ENCODE measurements around the gene C1R. TPM values are rescaled to one million over a fixed set of nuclear protein-coding genes. Genes with fewer than 3 reads are reported as not detected.

Gene C1R
- total RNA-seq, 4 donors from 2014 or later = 47.5 to 97.8 (median 74.9) TPM

GRCh38 chr12:7066596-7066995, 25.6 kb downstream of the C1R start:
- peaks cover 20 to 37% of the 10 kb centered on the region in 2 donors for H3K4me1 ChIP-seq
- peaks cover 0 to 11% of the 10 kb centered on the region in 2 donors for H3K36me3 ChIP-seq
- H3K4me3 ChIP-seq = no peak overlapping the region
- no peak for ATAC-seq
- H3K27me3 ChIP-seq = no peaks in the 10 kb centered on the region
- intact Hi-C loops (cut with DNase I; ENCODE audit: low total_unique reads) (no loop called here), in situ Hi-C loops (cut with MboI; ENCODE audit: low sequenced_read_pairs in 4 of 4) (no loop called here)
- H3K27ac ChIP-seq = no peak overlapping the region
- no peak for DNase-seq
- TF ChIP-seq POLR2A (IDR thresholded peaks at IDR 0.05) (no peak), CTCF (IDR thresholded peaks at IDR 0.05 in 4 of 5, conservative IDR thresholded peaks at IDR 0.05 in 1 of 5) (no peak)
- H3K9me3 ChIP-seq = no peaks in the 10 kb centered on the region

GRCh38 chr12:7065073-7065623, 27.1 kb downstream of the C1R start:
- TF ChIP-seq POLR2A (IDR thresholded peaks at IDR 0.05) (no peak), CTCF (IDR thresholded peaks at IDR 0.05 in 4 of 5, conservative IDR thresholded peaks at IDR 0.05 in 1 of 5) (no peak)
- no peak overlapping the region for H3K27ac ChIP-seq
- in situ Hi-C loops (cut with MboI; ENCODE audit: low sequenced_read_pairs in 4 of 4) = no loop called here
- ATAC-seq (no peak), DNase-seq (no peak)
- H3K9me3 ChIP-seq = no peaks in the 10 kb centered on the region
- peaks cover 29 to 50% of the 10 kb centered on the region in 2 donors for H3K4me1 ChIP-seq
- H3K27me3 ChIP-seq = no peaks in the 10 kb centered on the region
- intact Hi-C loops (cut with DNase I; ENCODE audit: low total_unique reads) = no loop called here
- no peak overlapping the region for H3K4me3 ChIP-seq
- H3K36me3 ChIP-seq = peaks cover 0 to 11% of the 10 kb centered on the region in 2 donors

GRCh38 chr12:7064516-7064915, 27.7 kb downstream of the C1R start:
- peaks cover 34 to 49% of the 10 kb centered on the region in 2 donors for H3K4me1 ChIP-seq
- no peaks in the 10 kb centered on the region for H3K27me3 ChIP-seq
- H3K4me3 ChIP-seq = no peak overlapping the region
- peaks cover 0 to 11% of the 10 kb centered on the region in 2 donors for H3K36me3 ChIP-seq
- DNase-seq (no peak), ATAC-seq (no peak)
- TF ChIP-seq CTCF (IDR thresholded peaks at IDR 0.05 in 4 of 5, conservative IDR thresholded peaks at IDR 0.05 in 1 of 5) (no peak), POLR2A (IDR thresholded peaks at IDR 0.05) (no peak)
- H3K9me3 ChIP-seq = no peaks in the 10 kb centered on the region
- in situ Hi-C loops (cut with MboI; ENCODE audit: low sequenced_read_pairs in 4 of 4) = loop anchor here in 3 of 4 donors (5.0 kb wide), 2 partner anchors 43 to 48 kb away; partner anchors contain the start of gene C1RL (in 1 of the 3)
- intact Hi-C loops (cut with DNase I; ENCODE audit: low total_unique reads) = no loop called here
- no peak overlapping the region for H3K27ac ChIP-seq

GRCh38 chr12:7061596-7061995, 30.6 kb downstream of the C1R start:
- Histone ChIP-seq H3K27ac (peak overlapping the region in 3 of 4 donors; percentile 79 to 80 (median 79)), H3K36me3 (peaks cover 0 to 11% of the 10 kb centered on the region in 2 donors), H3K4me3 (peak overlapping the region in 3 of 4 donors; percentile 1 to 53 (median 42)), H3K27me3 (no peaks in the 10 kb centered on the region), H3K9me3 (no peaks in the 10 kb centered on the region), H3K4me1 (peaks cover 14 to 25% of the 10 kb centered on the region in 2 donors)
- intact Hi-C loops (cut with DNase I; ENCODE audit: low total_unique reads) = no loop called here
- in situ Hi-C loops (cut with MboI; ENCODE audit: low sequenced_read_pairs in 4 of 4) = loop anchor here in 3 of 4 donors (5.0 kb wide), 2 partner anchors 46 to 51 kb away; partner anchors contain the start of gene C1RL (in 1 of the 3)
- no peak for ATAC-seq
- DNase-seq = no peak
- TF ChIP-seq POLR2A (IDR thresholded peaks at IDR 0.05) (no peak), CTCF (IDR thresholded peaks at IDR 0.05 in 4 of 5, conservative IDR thresholded peaks at IDR 0.05 in 1 of 5) (no peak)

Measured in gastrocnemius medialis (tissue), 4 donors.